K562 (cell line): ENCODE data around the gene HLA-DQB1. TPM values are rescaled to one million over a fixed set of nuclear protein-coding genes. Genes with fewer than 3 reads are reported as not detected.

ENCODE experiments used
- ATAC-seq: fragments of 200-7000 bp; cut with Tn5 transposase; 3 replicates; pipeline ENCODE4 v1.9.1; 2020; ENCODE audit warnings: moderate library complexity
- BruUV-seq: library from RNA; stranded (reverse); fragments of 400-500 nt; replicated peaks from 2 replicates; lab custom pipeline; 2021; lab: Mats Ljungman, UMichigan
- CTCF ChIA-PET: fragments of 300-600 bp; formaldehyde crosslinking; extraction: SDS; loops from one replicate; lab custom pipeline; 2021; ENCODE audit warnings: low intra/inter-chr PET ratio; lab: Yijun Ruan, JAX
- POLR2A ChIA-PET: fragments of 300-600, 350-650 bp; sonication (Branson Sonifier 250); formaldehyde crosslinking; extraction: SDS; loops from one replicate; lab custom pipeline; 2021; ENCODE audit warnings: antibody characterized with exemption, inconsistent platforms; lab: Yijun Ruan, JAX
- DNase-seq, 4 experiments: peaks; one replicate each; pipeline versions ENCODE4 v3.0.0 to v3.0.0-alpha.2; 2011 to 2018; ENCODE audit warnings: low spot score in 3 of 4, mixed read lengths in 3 of 4; ENCODE audit errors: extremely low read depth in 1 of 4
- FAIRE-seq: peaks from 2 replicates; lab custom pipeline; 2011; peaks lifted over from hg19 to GRCh38; lab: Jason Lieb, UNC
- H2AFZ ChIP-seq: 2 replicates; pipeline ENCODE4 v1.6.0; 2011; ENCODE audit warnings: low read depth, low read length, control low read depth, inconsistent platforms
- H3K27ac ChIP-seq: fragments of 200-600 bp; 3 replicates; pipeline ENCODE4 v1.8.0; 2011; ENCODE audit warnings: low read depth, mild to moderate bottlenecking, control low read depth, inconsistent platforms, low read length, moderate library complexity, mixed read lengths; ENCODE audit errors: extremely low read depth
- H3K27me3 ChIP-seq, 2 experiments: fragments of 300-600 bp in 1 of 2; 2 replicates in 1 of 2; 3 replicates in 1 of 2; pipeline versions ENCODE4 v1.6.0 to v1.8.0; 2011; ENCODE audit warnings: inconsistent platforms in 2 of 2, low read length in 2 of 2, mild to moderate bottlenecking in 1 of 2, mixed read lengths in 1 of 2, moderate library complexity in 1 of 2; ENCODE audit not compliant: control insufficient read depth in 2 of 2, insufficient read depth in 2 of 2
- H3K36me3 ChIP-seq: fragments of 300-600 bp; 3 replicates; pipeline ENCODE4 v1.8.0; 2011; ENCODE audit warnings: mild to moderate bottlenecking, low read length, inconsistent platforms; ENCODE audit not compliant: control insufficient read depth, insufficient read depth
- H3K4me1 ChIP-seq, 2 experiments: fragments of 200-600 bp in 1 of 2; replicated peaks in 1 of 2; 2 replicates in 1 of 2; 3 replicates in 1 of 2; pipeline versions ENCODE4 v1.5.1 to v1.8.0; 2011; ENCODE audit warnings: inconsistent platforms in 2 of 2, low read length in 2 of 2, mild to moderate bottlenecking in 1 of 2, mixed read lengths in 1 of 2, moderate library complexity in 1 of 2; ENCODE audit not compliant: control insufficient read depth in 2 of 2, insufficient read depth in 2 of 2
- H3K4me2 ChIP-seq: 2 replicates; pipeline ENCODE4 v1.6.1; 2011; ENCODE audit warnings: low read length, control low read depth, inconsistent platforms, mixed read lengths; ENCODE audit not compliant: insufficient read depth
- H3K4me3 ChIP-seq: fragments of 200-600 bp; sonication (generic), shearing (Covaris generic); 2 replicates; pipeline ENCODE4 v1.5.1; 2016; ENCODE audit warnings: control low read depth, inconsistent platforms
- H3K79me2 ChIP-seq: fragments of 200-600 bp; 3 replicates; pipeline ENCODE4 v1.8.0; 2011; ENCODE audit warnings: low read length, inconsistent platforms; ENCODE audit not compliant: control insufficient read depth, insufficient read depth
- H3K9ac ChIP-seq, 2 experiments: 2 replicates each; pipeline versions ENCODE4 v1.6.0 to v1.6.1; 2011; ENCODE audit warnings: low read depth in 2 of 2, low read length in 2 of 2, control low read depth in 1 of 2, inconsistent platforms in 1 of 2, mild to moderate bottlenecking in 1 of 2, mixed read lengths in 1 of 2; ENCODE audit not compliant: insufficient read depth in 1 of 2
- H3K9me1 ChIP-seq: one replicate; pipeline ENCODE4 v1.6.0; 2011; ENCODE audit warnings: inconsistent platforms, mild to moderate bottlenecking, low read length, moderate library complexity; ENCODE audit not compliant: control insufficient read depth, insufficient read depth
- H3K9me3 ChIP-seq: replicated peaks from 2 replicates; pipeline ENCODE4 v1.5.1; 2011; ENCODE audit warnings: low read depth, low read length, inconsistent platforms; ENCODE audit not compliant: control insufficient read depth, insufficient read depth
- H4K20me1 ChIP-seq: replicated peaks from 2 replicates; pipeline ENCODE4 v1.6.1; 2011; ENCODE audit warnings: low read length, inconsistent platforms, mixed read lengths; ENCODE audit not compliant: control insufficient read depth, insufficient read depth
- CHD4 ChIP-seq: fragments of 200-600 bp; sonication (generic); IDR thresholded peaks from 3 replicates; pipeline ENCODE4 v1.6.1; 2012; ENCODE audit warnings: low read depth, mild to moderate bottlenecking, mixed read lengths, low read length, inconsistent platforms; ENCODE audit not compliant: insufficient read depth, insufficient replicate concordance, poor library complexity, severe bottlenecking
- CREB3L1 ChIP-seq: fragments of 450-650 bp; IDR thresholded peaks from 2 replicates; pipeline ENCODE4 v1.6.1; 2014; ENCODE audit warnings: low read depth, mild to moderate bottlenecking, moderate library complexity, borderline replicate concordance
- HNRNPLL ChIP-seq: fragments of 200-400 bp; formaldehyde crosslinking; IDR thresholded peaks from 2 replicates; pipeline ENCODE4 v1.6.1; 2017; ENCODE audit warnings: low read length, low read depth, mild to moderate bottlenecking; ENCODE audit not compliant: poor library complexity, severe bottlenecking
- KDM5B ChIP-seq: fragments of 200-600 bp; sonication (generic); IDR thresholded peaks from 2 replicates; pipeline ENCODE4 v1.6.1; 2012; ENCODE audit warnings: low read depth, mild to moderate bottlenecking, moderate library complexity, low read length, control low read depth, inconsistent platforms; ENCODE audit not compliant: insufficient replicate concordance
- KLF13 ChIP-seq: fragments of 450-650 bp; IDR thresholded peaks from 2 replicates; pipeline ENCODE4 v1.6.1; 2016; ENCODE audit warnings: missing genetic modification characterization, low read depth, mild to moderate bottlenecking, missing compliant biosample characterization, moderate library complexity, borderline replicate concordance
- MLLT1 ChIP-seq, 2 experiments: fragments of 450-650 bp; IDR thresholded peaks; 2 replicates each; pipeline ENCODE4 v1.6.1; 2016
- RBM25 ChIP-seq: fragments of 200-400 bp; formaldehyde crosslinking; IDR thresholded peaks from 2 replicates; pipeline ENCODE4 v1.6.1; 2018; ENCODE audit warnings: low read length, low read depth, moderate library complexity; ENCODE audit not compliant: severe bottlenecking
- SMARCE1 ChIP-seq: fragments of 450-650 bp; IDR thresholded peaks from 2 replicates; pipeline ENCODE4 v1.7.1; 2016; ENCODE audit warnings: mild to moderate bottlenecking
- THRAP3 ChIP-seq: fragments of 450-650 bp; IDR thresholded peaks from 2 replicates; pipeline ENCODE4 v1.6.1; 2016; ENCODE audit warnings: mild to moderate bottlenecking, inconsistent platforms, borderline replicate concordance
- ZFP30 ChIP-seq: fragments of 250-450 bp; sonication (Bioruptor Pico); IDR thresholded peaks from 2 replicates; pipeline ENCODE4 v1.8.0; 2022; ENCODE audit warnings: moderate library complexity, mild to moderate bottlenecking, inconsistent platforms, borderline replicate concordance
- ZHX1 ChIP-seq: fragments of 150-350 bp; conservative IDR thresholded peaks from 2 replicates; pipeline ENCODE4 v1.6.1; 2014; ENCODE audit warnings: low read length
- ZNF175 ChIP-seq: fragments of 200-800 bp; sonication (Bioruptor generic); IDR thresholded peaks from 2 replicates; pipeline ENCODE4 v1.6.1; 2016; ENCODE audit warnings: low read depth, mild to moderate bottlenecking, missing genetic modification characterization, missing compliant biosample characterization
- ZNF212 ChIP-seq: fragments of 450-650 bp; formaldehyde crosslinking; IDR thresholded peaks from 2 replicates; pipeline ENCODE4 v1.4.0; 2020; ENCODE audit warnings: mild to moderate bottlenecking
- ZNF707 ChIP-seq: fragments of 250-450 bp; sonication (Bioruptor Pico); conservative IDR thresholded peaks from 2 replicates; pipeline ENCODE4 v1.8.0; 2022; ENCODE audit warnings: inconsistent platforms, mild to moderate bottlenecking, moderate library complexity
- WGBS: fragments of 100-300 bp; shearing (Covaris generic); methylation state at CpG from one replicate; pipeline ENCODE4 v1.1.6; 2016; ENCODE audit warnings: low coverage, mixed read lengths; ENCODE audit not compliant: insufficient coverage; ENCODE audit errors: missing lambda C conversion rate; 5-methylcytosine and 5-hydroxymethylcytosine counted together
- in situ Hi-C: fragments of 300-500 bp; cut with MboI; formaldehyde crosslinking; loops from 4 replicates; pipeline ENCODE4 v1.15.0; 2018; ENCODE audit warnings: inconsistent platforms, mixed read lengths
- intact Hi-C: fragments of 100-400 bp; cut with micrococcal nuclease; formaldehyde crosslinking; loops from 2 replicates; pipeline ENCODE4 v1.14.2; 2022
- polyA plus RNA-seq, 8 experiments: library from polyadenylated mRNA; depleted of rRNA in 4 of 8; stranded (reverse) in 5 of 8; unstranded in 3 of 8; fragments of >200 nt; fragmentation: Nextera tagmentation in 2 of 8; fragmentation: Illumina TruSeq in 1 of 8; extraction: Ambion mirVana in 2 of 8; extraction: Trizol in 1 of 8; gene quantifications; 2 replicates each; pipeline versions ENCODE4 v1.2.1 to v1.2.3, GENCODE V29; 2011 to 2014; ENCODE audit warnings: inconsistent platforms in 1 of 8, missing spikeins in 1 of 8
- total RNA-seq, 7 experiments: library from RNA; depleted of rRNA in 6 of 7; stranded (reverse); fragments of >200 nt in 6 of 7; fragmentation: Illumina TruSeq in 2 of 7; extraction: Trizol in 2 of 7; gene quantifications; 2 replicates each; pipeline versions ENCODE4 v1.2.1 to v1.2.3, GENCODE V29; 2011 to 2021; ENCODE audit warnings: low replicate concordance in 1 of 7

HLA-DQB1 gene
- total and polyA plus RNA-seq, 9 of the 15 experiments (the other 6 are each of a cell fraction or from before 2014, with no cell fraction given): 0.29 TPM; not detected in 8

GRCh38 chr6:32624565-32624964 lies 41.9 kb downstream of the HLA-DQB1 start:
- Histone ChIP-seq H3K9me3 (no peaks in the 10 kb centered on the region), H2AFZ (no peak overlapping the region), H3K9me1 (no peaks in the 10 kb centered on the region), H3K9ac (no peak overlapping the region), H3K27ac (no peak overlapping the region), H3K79me2 (no peaks in the 10 kb centered on the region), H4K20me1 (no peaks in the 10 kb centered on the region), H3K36me3 (no peaks in the 10 kb centered on the region), H3K4me2 (no peak overlapping the region), H3K27me3 (no peaks in the 10 kb centered on the region), H3K4me1 (no peaks in the 10 kb centered on the region), H3K4me3 (no peak overlapping the region)
- DNase-seq (no peak), ATAC-seq (no peak), FAIRE-seq (no peak)
- POLR2A ChIA-PET: no interaction called here
- intact Hi-C loops: no loop called here
- no peak for TF ChIP-seq CREB3L1
- no peak for TF ChIP-seq RBM25
- no peak for TF ChIP-seq CHD4
- no peak for TF ChIP-seq ZNF212 (CRISPR knock-in tag)
- TF ChIP-seq KDM5B: no peak
- no peak for TF ChIP-seq ZHX1
- no peak for TF ChIP-seq MLLT1 (IDR thresholded peaks at IDR 0.05)
- no peak for TF ChIP-seq KLF13 (tag)
- no peak for TF ChIP-seq ZFP30 (CRISPR knock-in tag)
- no peak for TF ChIP-seq ZNF707 (CRISPR knock-in tag)
- TF ChIP-seq HNRNPLL: no peak
- TF ChIP-seq THRAP3: no peak
- TF ChIP-seq SMARCE1: no peak
- no peak for TF ChIP-seq ZNF175
- in situ Hi-C loops: no loop called here
- BruUV-seq: no TSS peak
- WGBS: 0% methylated on average over 1 of the region's 3 CpGs
- CTCF ChIA-PET: no interaction called here
